ENCODE results near the gene SPR.

- no peak for TF ChIP-seq CTCF (conservative IDR thresholded peaks at IDR 0.05; ENCODE audit: low read depth, low read length)
- no peak for TF ChIP-seq EZH2 (IDR thresholded peaks at IDR 0.05; ENCODE audit: borderline replicate concordance, low read depth, low read length, poor library complexity, severe bottlenecking)
These were observed 35.9 kb upstream of the SPR start for GRCh38 chr2:72851333-72851732.

Measured in A673 (cell line).